ENCODE measurements around the gene PDHX. TPM values are rescaled to one million over a fixed set of nuclear protein-coding genes. Genes with fewer than 3 reads are reported as not detected.

Gene PDHX
- total and polyA plus RNA-seq, 5 donors from 2014 or later = 18.2 to 24.1 (median 20.0) TPM

- H3K36me3 ChIP-seq (ENCODE audit: control insufficient read depth, insufficient read depth, low read length) = peaks cover 10% of the 10 kb centered on the region
- no peaks in the 10 kb centered on the region for H3K9me3 ChIP-seq (ENCODE audit: control insufficient read depth in 2 of 2, low read length in 2 of 2)
- no peaks in the 10 kb centered on the region for H3K27me3 Mint-ChIP-seq
- ATAC-seq (ENCODE audit: low read depth in 2 of 2) = no peak
- no peaks in the 10 kb centered on the region for H3K9me3 Mint-ChIP-seq
- H3K4me1 ChIP-seq (ENCODE audit: control insufficient read depth, insufficient read depth, low read length, poor library complexity, severe bottlenecking) = no peaks in the 10 kb centered on the region
- H3K27ac ChIP-seq (ENCODE audit: insufficient read depth, low read length, poor library complexity, severe bottlenecking) = no peak overlapping the region
- no peaks in the 10 kb centered on the region for H3K27me3 ChIP-seq (ENCODE audit: control insufficient read depth, insufficient read depth, low read length)
- no peak for DNase-seq
- H3K36me3 Mint-ChIP-seq = no peaks in the 10 kb centered on the region
- no peak overlapping the region for H3K27ac Mint-ChIP-seq
- peaks cover 17 to 40% (median 24%) of the 10 kb centered on the region in 4 donors for H3K4me1 Mint-ChIP-seq
- H3K4me3 ChIP-seq (ENCODE audit: low read depth, low read length) = no peak overlapping the region
- H3K4me3 Mint-ChIP-seq = no peak overlapping the region
These were observed 10.4 kb downstream of the PDHX start for GRCh38 chr11:34926831-34927132.

DNA sequence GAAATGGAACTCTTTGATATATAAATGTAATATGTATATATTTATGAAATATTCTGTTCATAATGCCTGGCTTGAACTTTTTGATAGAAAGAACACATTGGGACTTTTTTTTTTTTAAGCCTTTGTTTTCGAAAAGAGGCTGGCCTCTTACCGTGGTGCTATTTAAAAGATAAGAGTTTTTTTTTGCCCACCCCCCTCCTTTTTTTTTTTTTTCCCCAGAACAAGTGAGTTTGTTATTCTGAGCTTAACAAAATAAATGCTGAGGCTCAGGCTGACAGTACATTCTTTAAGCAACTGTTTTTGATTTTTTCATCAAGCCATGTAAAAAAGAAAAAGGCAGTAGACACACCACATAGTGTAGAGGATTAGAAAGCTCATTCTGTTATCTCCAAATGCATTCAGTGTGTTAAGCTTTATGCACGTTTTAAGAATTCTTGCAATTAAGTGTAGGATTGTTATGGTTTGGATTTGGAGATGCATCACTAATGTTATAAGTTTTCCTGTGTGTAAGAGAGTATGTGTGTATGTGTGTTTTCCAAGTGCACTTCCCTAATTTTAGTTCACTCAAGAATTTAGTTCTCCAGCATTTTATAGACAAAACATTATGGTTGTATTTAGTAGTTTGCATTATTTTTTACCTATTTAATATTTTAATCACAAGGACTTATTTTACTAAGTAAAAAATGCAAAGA, 12.0 kb downstream of the PDHX start:
- Histone ChIP-seq H3K4me1 (ENCODE audit: control insufficient read depth, insufficient read depth, low read length, poor library complexity, severe bottlenecking) (no peaks in the 10 kb centered on the region), H3K9me3 (ENCODE audit: control insufficient read depth in 2 of 2, low read length in 2 of 2) (no peaks in the 10 kb centered on the region), H3K27me3 (ENCODE audit: control insufficient read depth, insufficient read depth, low read length) (no peaks in the 10 kb centered on the region), H3K4me3 (ENCODE audit: low read depth, low read length) (no peak overlapping the region), H3K36me3 (ENCODE audit: control insufficient read depth, insufficient read depth, low read length) (peaks cover 15% of the 10 kb centered on the region), H3K27ac (ENCODE audit: insufficient read depth, low read length, poor library complexity, severe bottlenecking) (no peak overlapping the region)
- peaks cover 7% of the 10 kb centered on the region for H3K36me3 Mint-ChIP-seq
- H3K4me3 Mint-ChIP-seq = no peak overlapping the region
- ATAC-seq (ENCODE audit: low read depth in 2 of 2) (no peak), DNase-seq (no peak)
- H3K27ac Mint-ChIP-seq = peak overlapping the region in 1 of 3 donors; percentile 2
- no peaks in the 10 kb centered on the region for H3K27me3 Mint-ChIP-seq
- H3K9me3 Mint-ChIP-seq = no peaks in the 10 kb centered on the region
- peaks cover 14 to 34% (median 22%) of the 10 kb centered on the region in 4 donors for H3K4me1 Mint-ChIP-seq

GRCh38 chr11:34928960-34929680, 12.7 kb downstream of the PDHX start:
- Mint-ChIP-seq H3K4me3 (no peak overlapping the region), H3K36me3 (peaks cover 9% of the 10 kb centered on the region), H3K4me1 (peaks cover 12 to 29% (median 21%) of the 10 kb centered on the region in 4 donors), H3K27me3 (no peaks in the 10 kb centered on the region), H3K27ac (peak overlapping the region in 2 of 3 donors; percentile 2 to 31), H3K9me3 (no peaks in the 10 kb centered on the region)
- peaks cover 15% of the 10 kb centered on the region for H3K36me3 ChIP-seq (ENCODE audit: control insufficient read depth, insufficient read depth, low read length)
- no peak overlapping the region for H3K27ac ChIP-seq (ENCODE audit: insufficient read depth, low read length, poor library complexity, severe bottlenecking)
- no peak for ATAC-seq (ENCODE audit: low read depth in 2 of 2)
- no peaks in the 10 kb centered on the region for H3K9me3 ChIP-seq (ENCODE audit: control insufficient read depth in 2 of 2, low read length in 2 of 2)
- no peaks in the 10 kb centered on the region for H3K27me3 ChIP-seq (ENCODE audit: control insufficient read depth, insufficient read depth, low read length)
- no peak overlapping the region for H3K4me3 ChIP-seq (ENCODE audit: low read depth, low read length)
- no peak for DNase-seq
- H3K4me1 ChIP-seq (ENCODE audit: control insufficient read depth, insufficient read depth, low read length, poor library complexity, severe bottlenecking) = no peaks in the 10 kb centered on the region

- DNase-seq (no peak), ATAC-seq (ENCODE audit: low read depth in 2 of 2) (no peak)
- H3K36me3 Mint-ChIP-seq = peaks cover 11% of the 10 kb centered on the region
These were observed 13.7 kb downstream of the PDHX start for GRCh38 chr11:34929794-34930763.

GRCh38 chr11:34936945-34937629, 20.7 kb downstream of the PDHX start:
- ATAC-seq (ENCODE audit: low read depth in 2 of 2) (no peak), DNase-seq (peak in 1 of 3 donors; percentile 26)
- no peaks in the 10 kb centered on the region for H3K27me3 Mint-ChIP-seq
- Histone ChIP-seq H3K4me1 (ENCODE audit: control insufficient read depth, insufficient read depth, low read length, poor library complexity, severe bottlenecking) (no peaks in the 10 kb centered on the region), H3K9me3 (ENCODE audit: control insufficient read depth in 2 of 2, low read length in 2 of 2) (no peaks in the 10 kb centered on the region), H3K27ac (ENCODE audit: insufficient read depth, low read length, poor library complexity, severe bottlenecking) (no peak overlapping the region), H3K4me3 (ENCODE audit: low read depth, low read length) (no peak overlapping the region), H3K36me3 (ENCODE audit: control insufficient read depth, insufficient read depth, low read length) (peaks cover 11% of the 10 kb centered on the region), H3K27me3 (ENCODE audit: control insufficient read depth, insufficient read depth, low read length) (no peaks in the 10 kb centered on the region)
- H3K27ac Mint-ChIP-seq = peak overlapping the region in 2 of 3 donors; percentile 4 to 13
- H3K36me3 Mint-ChIP-seq = peaks cover 28% of the 10 kb centered on the region
- H3K9me3 Mint-ChIP-seq = peaks cover 0 to 1% (median 0%) of the 10 kb centered on the region in 7 donors
- H3K4me1 Mint-ChIP-seq = peaks cover 18 to 28% (median 22%) of the 10 kb centered on the region in 4 donors
- peak overlapping the region in 1 of 4 donors; percentile 2 for H3K4me3 Mint-ChIP-seq

More at GRCh38 chr11:34929794-34930763, 13.7 kb downstream of the PDHX start:
- H3K4me3 ChIP-seq (ENCODE audit: low read depth, low read length) = no peak overlapping the region
- H3K27ac Mint-ChIP-seq = peak overlapping the region in 2 of 3 donors; percentile 2 to 31
- no peaks in the 10 kb centered on the region for H3K27me3 ChIP-seq (ENCODE audit: control insufficient read depth, insufficient read depth, low read length)
- H3K9me3 Mint-ChIP-seq = no peaks in the 10 kb centered on the region
- peaks cover 15% of the 10 kb centered on the region for H3K36me3 ChIP-seq (ENCODE audit: control insufficient read depth, insufficient read depth, low read length)
- H3K4me1 ChIP-seq (ENCODE audit: control insufficient read depth, insufficient read depth, low read length, poor library complexity, severe bottlenecking) = no peaks in the 10 kb centered on the region
- no peak overlapping the region for H3K4me3 Mint-ChIP-seq
- no peak overlapping the region for H3K27ac ChIP-seq (ENCODE audit: insufficient read depth, low read length, poor library complexity, severe bottlenecking)
- H3K9me3 ChIP-seq (ENCODE audit: control insufficient read depth in 2 of 2, low read length in 2 of 2) = no peaks in the 10 kb centered on the region
- H3K4me1 Mint-ChIP-seq = peaks cover 12 to 28% (median 19%) of the 10 kb centered on the region in 4 donors
- H3K27me3 Mint-ChIP-seq = no peaks in the 10 kb centered on the region

- Mint-ChIP-seq H3K27me3 (no peaks in the 10 kb centered on the region), H3K36me3 (peaks cover 22% of the 10 kb centered on the region), H3K4me3 (no peak overlapping the region), H3K27ac (no peak overlapping the region), H3K4me1 (peaks cover 23 to 30% (median 27%) of the 10 kb centered on the region in 4 donors), H3K9me3 (peaks cover 0 to 1% (median 0%) of the 10 kb centered on the region in 7 donors)
- no peaks in the 10 kb centered on the region for H3K27me3 ChIP-seq (ENCODE audit: control insufficient read depth, insufficient read depth, low read length)
- no peak overlapping the region for H3K4me3 ChIP-seq (ENCODE audit: low read depth, low read length)
- no peaks in the 10 kb centered on the region for H3K9me3 ChIP-seq (ENCODE audit: control insufficient read depth in 2 of 2, low read length in 2 of 2)
- H3K4me1 ChIP-seq (ENCODE audit: control insufficient read depth, insufficient read depth, low read length, poor library complexity, severe bottlenecking) = no peaks in the 10 kb centered on the region
- DNase-seq (no peak), ATAC-seq (ENCODE audit: low read depth in 2 of 2) (no peak)
- H3K36me3 ChIP-seq (ENCODE audit: control insufficient read depth, insufficient read depth, low read length) = peaks cover 3% of the 10 kb centered on the region
- H3K27ac ChIP-seq (ENCODE audit: insufficient read depth, low read length, poor library complexity, severe bottlenecking) = no peak overlapping the region
These were observed 22.2 kb downstream of the PDHX start for GRCh38 chr11:34938611-34939010.
